ENCODE data around the gene SLC4A7. TPM values are rescaled to one million over a fixed set of nuclear protein-coding genes. Genes with fewer than 3 reads are reported as not detected.
"Not testable (repeated sequence)": the region's sequence is repeated elsewhere in the genome, so short reads cannot be mapped to it uniquely, and the experiment has no call there.

SLC4A7 gene
- total RNA-seq, 4 donors from 2014 or later = 20.3 to 44.0 (median 31.7) TPM

DNA sequence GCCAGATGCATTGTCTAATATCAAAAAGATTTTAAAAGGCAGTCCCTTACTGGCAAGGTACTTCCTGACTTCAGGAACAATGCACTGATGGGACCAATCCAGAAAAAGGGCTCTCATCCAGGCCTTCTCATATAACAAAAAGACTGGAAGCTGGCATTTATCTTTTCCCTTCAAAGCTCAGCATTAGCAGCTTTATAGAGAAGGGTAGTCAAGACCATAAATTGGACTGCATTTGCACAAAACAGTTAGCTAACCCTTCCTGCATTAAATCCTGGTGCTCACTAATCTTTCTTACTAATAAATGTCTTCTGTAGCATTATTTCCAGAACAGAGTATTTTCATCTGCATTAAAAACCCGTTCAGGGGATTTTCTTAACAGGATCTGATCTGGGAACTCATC lies 69.0 kb downstream of the SLC4A7 start:
- Histone ChIP-seq H3K4me3 (no peak overlapping the region), H3K27ac (replicated peaks in 1 of 4) (no peak overlapping the region), H3K4me1 (no peaks in the 10 kb centered on the region), H3K9me3 (no peaks in the 10 kb centered on the region), H3K27me3 (no peaks in the 10 kb centered on the region), H3K36me3 (peaks cover 21 to 56% (median 34%) of the 10 kb centered on the region in 4 donors)
- WGBS = 86% methylated on average over 1 of the region's 1 CpG
- DNase-seq (ENCODE audit: extremely low spot score) = no peak
- TF ChIP-seq POLR2AphosphoS5 (IDR thresholded peaks at IDR 0.05) = no peak
- intact Hi-C loops (cut with DNase I) = no loop called here

DNA sequence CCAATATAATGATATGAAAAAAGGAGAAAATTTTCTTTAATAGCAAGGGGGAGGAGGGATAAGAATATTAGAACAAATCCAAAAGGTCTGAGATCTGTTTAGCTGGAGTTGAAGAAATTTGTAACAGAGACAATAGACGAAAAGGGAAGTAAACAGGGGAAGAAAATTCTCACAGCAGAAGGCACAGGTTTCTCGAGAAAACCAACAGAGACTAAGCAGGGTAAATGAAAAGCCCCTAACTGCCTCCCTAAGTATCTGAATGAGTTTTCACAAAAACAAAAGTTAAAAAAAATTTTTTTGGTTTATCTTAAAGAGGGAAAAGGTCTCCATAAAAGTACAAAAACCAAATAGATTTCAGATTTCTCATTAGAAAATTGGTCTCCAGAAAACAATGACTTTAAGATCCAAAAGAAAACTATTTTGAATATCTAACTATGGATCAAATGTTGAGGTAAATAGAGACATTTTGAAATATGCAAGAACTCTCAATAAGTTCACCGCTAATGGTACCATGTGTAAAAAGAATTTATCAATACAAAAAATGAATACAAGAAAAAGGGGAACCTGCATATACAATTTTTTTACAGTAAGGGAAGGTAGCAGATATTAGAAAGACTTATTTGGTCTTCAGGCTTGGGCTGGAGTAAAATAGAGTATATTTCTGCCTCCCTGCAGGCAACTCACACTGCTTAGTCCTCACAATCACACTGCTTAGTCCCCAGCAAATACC lies 91.1 kb downstream of the SLC4A7 start:
- intact Hi-C loops (cut with DNase I) = no loop called here
- TF ChIP-seq POLR2A (IDR thresholded peaks at IDR 0.05; ENCODE audit: low read depth) (no peak), EP300 (IDR thresholded peaks at IDR 0.05) (no peak), POLR2AphosphoS5 (IDR thresholded peaks at IDR 0.05) (no peak)
- TF ChIP-seq, protein P1, sequence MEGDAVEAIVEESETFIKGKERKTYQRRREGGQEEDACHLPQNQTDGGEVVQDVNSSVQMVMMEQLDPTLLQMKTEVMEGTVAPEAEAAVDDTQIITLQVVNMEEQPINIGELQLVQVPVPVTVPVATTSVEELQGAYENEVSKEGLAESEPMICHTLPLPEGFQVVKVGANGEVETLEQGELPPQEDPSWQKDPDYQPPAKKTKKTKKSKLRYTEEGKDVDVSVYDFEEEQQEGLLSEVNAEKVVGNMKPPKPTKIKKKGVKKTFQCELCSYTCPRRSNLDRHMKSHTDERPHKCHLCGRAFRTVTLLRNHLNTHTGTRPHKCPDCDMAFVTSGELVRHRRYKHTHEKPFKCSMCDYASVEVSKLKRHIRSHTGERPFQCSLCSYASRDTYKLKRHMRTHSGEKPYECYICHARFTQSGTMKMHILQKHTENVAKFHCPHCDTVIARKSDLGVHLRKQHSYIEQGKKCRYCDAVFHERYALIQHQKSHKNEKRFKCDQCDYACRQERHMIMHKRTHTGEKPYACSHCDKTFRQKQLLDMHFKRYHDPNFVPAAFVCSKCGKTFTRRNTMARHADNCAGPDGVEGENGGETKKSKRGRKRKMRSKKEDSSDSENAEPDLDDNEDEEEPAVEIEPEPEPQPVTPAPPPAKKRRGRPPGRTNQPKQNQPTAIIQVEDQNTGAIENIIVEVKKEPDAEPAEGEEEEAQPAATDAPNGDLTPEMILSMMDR (IDR thresholded peaks at IDR 0.05) = no peak
- H3K36me3 ChIP-seq = peaks cover 0 to 47% (median 9%) of the 10 kb centered on the region in 4 donors
- no peak overlapping the region for H3K4me3 ChIP-seq
- H3K27ac ChIP-seq (replicated peaks in 1 of 4) = no peak overlapping the region
- WGBS = 57% methylated on average over 3 of the region's 3 CpGs
- DNase-seq (ENCODE audit: extremely low spot score) = no peak
- no peaks in the 10 kb centered on the region for H3K27me3 ChIP-seq
- no peaks in the 10 kb centered on the region for H3K4me1 ChIP-seq
- no peaks in the 10 kb centered on the region for H3K9me3 ChIP-seq

GRCh38 chr3:27392414-27392813 lies 91.8 kb downstream of the SLC4A7 start:
- DNase-seq (ENCODE audit: extremely low spot score); H3K27ac ChIP-seq (replicated peaks in 1 of 4); H3K4me3 ChIP-seq; H3K4me1 ChIP-seq; intact Hi-C loops (cut with DNase I); H3K27me3 ChIP-seq; H3K9me3 ChIP-seq: not testable (repeated sequence)
- H3K36me3 ChIP-seq = peaks cover 0 to 40% (median 9%) of the 10 kb centered on the region in 4 donors
- WGBS = 93% methylated on average over 10 of the region's 10 CpGs

DNA sequence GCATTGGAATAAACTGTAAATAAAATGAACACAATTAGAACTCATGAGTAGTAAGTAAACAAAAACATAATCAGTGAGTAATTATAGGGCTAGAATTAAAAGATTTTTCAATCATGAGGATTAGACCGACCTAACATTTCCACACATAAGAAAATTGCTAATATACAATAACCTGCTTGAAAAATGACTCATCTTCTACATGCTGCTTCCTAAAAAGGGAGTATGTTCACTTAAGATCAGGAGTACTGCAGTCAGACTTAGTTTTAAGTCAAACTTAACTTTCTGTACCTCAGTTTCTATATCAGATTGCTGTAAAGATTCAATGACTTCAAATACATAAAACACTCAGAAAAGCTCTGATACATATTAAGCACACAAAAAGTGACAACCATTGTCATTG lies 92.4 kb downstream of the SLC4A7 start:
- Histone ChIP-seq H3K9me3 (no peaks in the 10 kb centered on the region), H3K4me1 (peaks cover 0 to 8% (median 3%) of the 10 kb centered on the region in 4 donors), H3K27ac (replicated peaks in 1 of 4) (peak overlapping the region in 1 of 4 donors; percentile 4), H3K4me3 (no peak overlapping the region), H3K36me3 (peaks cover 0 to 34% (median 6%) of the 10 kb centered on the region in 4 donors), H3K27me3 (no peaks in the 10 kb centered on the region)
- TF ChIP-seq POLR2AphosphoS5 (IDR thresholded peaks at IDR 0.05) = no peak
- TF ChIP-seq, protein P1 (IDR thresholded peaks at IDR 0.05) = no peak
- no peak for TF ChIP-seq POLR2A (IDR thresholded peaks at IDR 0.05; ENCODE audit: low read depth)
- TF ChIP-seq EP300 (IDR thresholded peaks at IDR 0.05) = no peak
- WGBS = 68% methylated on average over 1 of the region's 1 CpG
- intact Hi-C loops (cut with DNase I) = no loop called here
- no peak for DNase-seq (ENCODE audit: extremely low spot score)

GRCh38 chr3:27387625-27388024 lies 96.6 kb downstream of the SLC4A7 start:
- H3K4me3 ChIP-seq = no peak overlapping the region
- no peaks in the 10 kb centered on the region for H3K9me3 ChIP-seq
- no peak overlapping the region for H3K27ac ChIP-seq (replicated peaks in 1 of 4)
- peaks cover 0 to 8% (median 3%) of the 10 kb centered on the region in 4 donors for H3K4me1 ChIP-seq
- peaks cover 0 to 40% (median 12%) of the 10 kb centered on the region in 4 donors for H3K36me3 ChIP-seq
- intact Hi-C loops (cut with DNase I) = no loop called here
- no peaks in the 10 kb centered on the region for H3K27me3 ChIP-seq
- TF ChIP-seq POLR2A (IDR thresholded peaks at IDR 0.05; ENCODE audit: low read depth) (no peak), EP300 (IDR thresholded peaks at IDR 0.05) (no peak), POLR2AphosphoS5 (IDR thresholded peaks at IDR 0.05) (no peak)
- TF ChIP-seq, protein P1 (IDR thresholded peaks at IDR 0.05) = no peak
- DNase-seq (ENCODE audit: extremely low spot score) = no peak
- 83% methylated on average over 1 of the region's 1 CpG for WGBS

DNA sequence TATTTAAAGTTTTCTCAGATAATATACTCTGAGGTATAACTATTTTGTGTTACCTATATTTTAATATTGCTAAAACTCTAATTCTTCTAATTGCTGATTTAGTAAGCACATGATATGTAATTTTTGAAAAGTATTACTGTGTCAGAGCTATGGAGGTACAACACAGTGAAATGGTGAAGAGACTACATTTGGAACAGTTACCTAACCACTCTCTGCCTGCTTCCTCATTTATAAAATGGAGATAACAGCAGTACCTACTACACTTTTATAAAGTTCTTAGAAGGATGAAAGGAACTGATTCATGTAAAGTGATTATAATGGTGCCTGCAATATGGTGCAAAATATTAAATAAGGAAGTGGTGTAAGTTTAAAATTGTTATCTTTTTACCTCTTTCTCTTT lies 98.7 kb downstream of the SLC4A7 start:
- intact Hi-C loops (cut with DNase I) = no loop called here
- Histone ChIP-seq H3K4me3 (no peak overlapping the region), H3K36me3 (peaks cover 0 to 45% (median 15%) of the 10 kb centered on the region in 4 donors)

More for the DNA sequence above, 98.7 kb downstream of the SLC4A7 start:
- H3K9me3 ChIP-seq = no peaks in the 10 kb centered on the region
- no peaks in the 10 kb centered on the region for H3K27me3 ChIP-seq
- no peak for DNase-seq (ENCODE audit: extremely low spot score)
- H3K27ac ChIP-seq (replicated peaks in 1 of 4) = no peak overlapping the region
- no peak for TF ChIP-seq POLR2AphosphoS5 (IDR thresholded peaks at IDR 0.05)
- TF ChIP-seq POLR2A (IDR thresholded peaks at IDR 0.05; ENCODE audit: low read depth) = no peak
- TF ChIP-seq, protein P1 (IDR thresholded peaks at IDR 0.05) = no peak
- no peak for TF ChIP-seq EP300 (IDR thresholded peaks at IDR 0.05)
- H3K4me1 ChIP-seq = peaks cover 0 to 8% (median 3%) of the 10 kb centered on the region in 4 donors
